NT2/D1 (cell line): ENCODE measurements around the gene KIF3A.

Experiments
- DNase-seq: peaks from one replicate; pipeline ENCODE4 v3.0.0-alpha.2; 2011; ENCODE audit warnings: low read depth, low spot score
- H3K27me3 ChIP-seq: 2 replicates; pipeline ENCODE4 v1.6.0; 2011; ENCODE audit warnings: mild to moderate bottlenecking; ENCODE audit not compliant: insufficient read length, insufficient read depth
- H3K36me3 ChIP-seq: 2 replicates; pipeline ENCODE4 v1.6.1; 2011; ENCODE audit warnings: mild to moderate bottlenecking, low read length, mixed read lengths; ENCODE audit not compliant: insufficient read depth, insufficient read length
- H3K4me1 ChIP-seq: 2 replicates; pipeline ENCODE4 v1.5.1; 2011; ENCODE audit not compliant: insufficient read depth, insufficient read length
- H3K4me3 ChIP-seq: 2 replicates; pipeline ENCODE4 v1.5.1; 2011; ENCODE audit warnings: low read depth; ENCODE audit not compliant: insufficient read length
- H3K9ac ChIP-seq: 2 replicates; pipeline ENCODE4 v1.6.0; 2011; ENCODE audit warnings: low read depth; ENCODE audit not compliant: insufficient read length
- H3K9me3 ChIP-seq: 2 replicates; pipeline ENCODE4 v1.5.1; 2011; ENCODE audit warnings: mild to moderate bottlenecking, low read length; ENCODE audit not compliant: insufficient read depth
- SUZ12 ChIP-seq: IDR thresholded peaks from 2 replicates; pipeline ENCODE4 v1.6.1; 2011; ENCODE audit not compliant: insufficient read length, insufficient read depth; ENCODE audit errors: extremely low read depth
- YY1 ChIP-seq: IDR thresholded peaks from 2 replicates; pipeline ENCODE4 v1.6.1; 2011; ENCODE audit not compliant: insufficient read length, insufficient read depth
- ZNF274 ChIP-seq: IDR thresholded peaks from 2 replicates; pipeline ENCODE4 v1.6.1; 2011; ENCODE audit warnings: mild to moderate bottlenecking, low read depth, low read length

The KIF3A gene

GRCh38 chr5:132648355-132648754, 89.0 kb downstream of the KIF3A start:
- Histone ChIP-seq H3K36me3 (peaks cover 5% of the 10 kb centered on the region), H3K4me3 (no peak overlapping the region), H3K4me1 (no peaks in the 10 kb centered on the region), H3K9me3 (no peaks in the 10 kb centered on the region), H3K9ac (no peak overlapping the region), H3K27me3 (no peaks in the 10 kb centered on the region)
- no peak for DNase-seq
- TF ChIP-seq YY1 (no peak), ZNF274 (no peak), SUZ12 (no peak)

- no peaks in the 10 kb centered on the region for H3K4me1 ChIP-seq
Observed at GRCh38 chr5:132647473-132647872, 89.9 kb downstream of the KIF3A start.

GRCh38 chr5:132646583-132647266, 90.6 kb downstream of the KIF3A start:
- Histone ChIP-seq H3K9me3 (no peaks in the 10 kb centered on the region), H3K36me3 (peaks cover 20% of the 10 kb centered on the region), H3K27me3 (no peaks in the 10 kb centered on the region), H3K9ac (no peak overlapping the region), H3K4me3 (no peak overlapping the region), H3K4me1 (no peaks in the 10 kb centered on the region)
- TF ChIP-seq SUZ12, result no peak
- TF ChIP-seq ZNF274, result no peak
- DNase-seq, result no peak

More at GRCh38 chr5:132647473-132647872, 89.9 kb downstream of the KIF3A start:
- no peak for DNase-seq
- Histone ChIP-seq H3K4me3 (no peak overlapping the region), H3K9me3 (no peaks in the 10 kb centered on the region), H3K27me3 (no peaks in the 10 kb centered on the region), H3K36me3 (peaks cover 12% of the 10 kb centered on the region), H3K9ac (no peak overlapping the region)
- TF ChIP-seq SUZ12 (no peak), YY1 (no peak), ZNF274 (no peak)

- no peak for TF ChIP-seq ZNF274
- no peak for TF ChIP-seq YY1
- TF ChIP-seq SUZ12, result no peak
- Histone ChIP-seq H3K9me3 (no peaks in the 10 kb centered on the region), H3K9ac (no peak overlapping the region), H3K36me3 (peaks cover 35% of the 10 kb centered on the region), H3K27me3 (no peaks in the 10 kb centered on the region), H3K4me3 (no peak overlapping the region), H3K4me1 (no peaks in the 10 kb centered on the region)
- DNase-seq, result no peak
Observed at GRCh38 chr5:132644177-132644576, 93.2 kb downstream of the KIF3A start.
